ENCODE results near the gene LARP1B. TPM values are rescaled to one million over a fixed set of nuclear protein-coding genes. Genes with fewer than 3 reads are reported as not detected.
"Not testable (repeated sequence)": the region's sequence is repeated elsewhere in the genome, so short reads cannot be mapped to it uniquely, and the experiment has no call there.

LARP1B gene
- total RNA-seq, 1 donor from 2014 or later = 22.3 TPM

GRCh38 chr4:128155231-128155855 is 94.2 kb downstream of the LARP1B start:
- H3K27me3 Mint-ChIP-seq = no peaks in the 10 kb centered on the region
- H3K4me1 Mint-ChIP-seq (ENCODE audit: low read depth) = no peaks in the 10 kb centered on the region
- no peak overlapping the region for H3K4me3 Mint-ChIP-seq (ENCODE audit: low read depth)
- TF ChIP-seq CTCF (IDR thresholded peaks at IDR 0.05; ENCODE audit: unreplicated experiment) = no peak
- DNase-seq (ENCODE audit: low spot score, unreplicated experiment) = no peak
- peaks cover 30% of the 10 kb centered on the region for H3K36me3 Mint-ChIP-seq (ENCODE audit: insufficient read depth)
- H3K27ac Mint-ChIP-seq = no peak overlapping the region
- peaks cover 25% of the 10 kb centered on the region for H3K9me3 Mint-ChIP-seq (ENCODE audit: low read depth)

GRCh38 chr4:128155874-128156456 is 94.9 kb downstream of the LARP1B start:
- H3K9me3 Mint-ChIP-seq (ENCODE audit: low read depth) = peaks cover 25% of the 10 kb centered on the region
- DNase-seq (ENCODE audit: low spot score, unreplicated experiment) = no peak
- peaks cover 30% of the 10 kb centered on the region for H3K36me3 Mint-ChIP-seq (ENCODE audit: insufficient read depth)
- no peak overlapping the region for H3K4me3 Mint-ChIP-seq (ENCODE audit: low read depth)
- H3K27me3 Mint-ChIP-seq = no peaks in the 10 kb centered on the region
- TF ChIP-seq CTCF (IDR thresholded peaks at IDR 0.05; ENCODE audit: unreplicated experiment) = no peak
- no peaks in the 10 kb centered on the region for H3K4me1 Mint-ChIP-seq (ENCODE audit: low read depth)
- no peak overlapping the region for H3K27ac Mint-ChIP-seq

- Mint-ChIP-seq H3K9me3 (ENCODE audit: low read depth) (peaks cover 25% of the 10 kb centered on the region), H3K36me3 (ENCODE audit: insufficient read depth) (peaks cover 30% of the 10 kb centered on the region)
- DNase-seq (ENCODE audit: low spot score, unreplicated experiment); H3K4me3 Mint-ChIP-seq (ENCODE audit: low read depth); H3K27ac Mint-ChIP-seq; H3K27me3 Mint-ChIP-seq; H3K4me1 Mint-ChIP-seq (ENCODE audit: low read depth): not testable (repeated sequence)
Measured at GRCh38 chr4:128156472-128156871, 95.4 kb downstream of the LARP1B start.

GRCh38 chr4:128158894-128159293 is 97.8 kb downstream of the LARP1B start:
- Mint-ChIP-seq H3K4me3 (ENCODE audit: low read depth) (no peak overlapping the region), H3K27me3 (no peaks in the 10 kb centered on the region), H3K27ac (no peak overlapping the region), H3K36me3 (ENCODE audit: insufficient read depth) (peaks cover 27% of the 10 kb centered on the region), H3K4me1 (ENCODE audit: low read depth) (peaks cover 9% of the 10 kb centered on the region), H3K9me3 (ENCODE audit: low read depth) (peaks cover 25% of the 10 kb centered on the region)
- no peak for DNase-seq (ENCODE audit: low spot score, unreplicated experiment)
- TF ChIP-seq CTCF (IDR thresholded peaks at IDR 0.05; ENCODE audit: unreplicated experiment) = no peak

GRCh38 chr4:128159967-128160366 is 98.9 kb downstream of the LARP1B start:
- peaks cover 25% of the 10 kb centered on the region for H3K9me3 Mint-ChIP-seq (ENCODE audit: low read depth)
- peaks cover 9% of the 10 kb centered on the region for H3K4me1 Mint-ChIP-seq (ENCODE audit: low read depth)
- no peaks in the 10 kb centered on the region for H3K27me3 Mint-ChIP-seq
- no peak for TF ChIP-seq CTCF (IDR thresholded peaks at IDR 0.05; ENCODE audit: unreplicated experiment)
- H3K4me3 Mint-ChIP-seq (ENCODE audit: low read depth) = no peak overlapping the region
- H3K27ac Mint-ChIP-seq = no peak overlapping the region
- peaks cover 22% of the 10 kb centered on the region for H3K36me3 Mint-ChIP-seq (ENCODE audit: insufficient read depth)
- DNase-seq (ENCODE audit: low spot score, unreplicated experiment) = no peak

- DNase-seq (ENCODE audit: low spot score, unreplicated experiment) = no peak
- H3K27ac Mint-ChIP-seq = no peak overlapping the region
- no peaks in the 10 kb centered on the region for H3K27me3 Mint-ChIP-seq
- no peak overlapping the region for H3K4me3 Mint-ChIP-seq (ENCODE audit: low read depth)
- peaks cover 15% of the 10 kb centered on the region for H3K36me3 Mint-ChIP-seq (ENCODE audit: insufficient read depth)
- peaks cover 9% of the 10 kb centered on the region for H3K4me1 Mint-ChIP-seq (ENCODE audit: low read depth)
- TF ChIP-seq CTCF (IDR thresholded peaks at IDR 0.05; ENCODE audit: unreplicated experiment) = no peak
- peaks cover 23% of the 10 kb centered on the region for H3K9me3 Mint-ChIP-seq (ENCODE audit: low read depth)
Measured at GRCh38 chr4:128161138-128161537, 100.0 kb downstream of the LARP1B start.

Measured in progenitor cell of endocrine pancreas (in vitro differentiated cells).